ENCODE data around the gene MAML3. TPM values are rescaled to one million over a fixed set of nuclear protein-coding genes. Genes with fewer than 3 reads are reported as not detected.

Gene MAML3
- total and polyA plus RNA-seq, 2 experiments from 2014 or later, result 1.7 to 6.5 TPM

DNA sequence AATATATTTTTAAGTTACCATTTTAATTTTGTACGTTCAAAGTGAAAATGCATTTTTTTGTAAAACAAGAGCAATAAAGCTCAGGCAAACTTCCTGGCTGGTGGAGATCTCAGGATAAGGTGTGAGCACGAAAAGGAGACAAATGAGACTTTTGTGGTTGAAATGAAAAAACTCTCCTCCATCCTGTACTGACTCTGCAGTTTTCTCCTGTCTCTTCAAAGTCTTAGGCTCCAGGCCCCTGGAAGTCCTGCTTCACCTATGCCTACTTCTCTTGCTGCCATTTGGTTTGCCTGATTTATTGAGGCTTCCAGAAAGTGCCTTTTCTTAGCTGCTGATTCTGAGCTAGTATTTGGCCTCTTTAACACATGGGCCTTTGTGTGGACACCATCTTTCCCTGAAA lies 77.7 kb downstream of the MAML3 start:
- no peak overlapping the region for H3K27ac ChIP-seq (ENCODE audit: low read depth)
- peaks cover 28% of the 10 kb centered on the region for H3K4me1 Mint-ChIP-seq
- H3K9me3 Mint-ChIP-seq, result no peaks in the 10 kb centered on the region
- TF ChIP-seq, protein P1, sequence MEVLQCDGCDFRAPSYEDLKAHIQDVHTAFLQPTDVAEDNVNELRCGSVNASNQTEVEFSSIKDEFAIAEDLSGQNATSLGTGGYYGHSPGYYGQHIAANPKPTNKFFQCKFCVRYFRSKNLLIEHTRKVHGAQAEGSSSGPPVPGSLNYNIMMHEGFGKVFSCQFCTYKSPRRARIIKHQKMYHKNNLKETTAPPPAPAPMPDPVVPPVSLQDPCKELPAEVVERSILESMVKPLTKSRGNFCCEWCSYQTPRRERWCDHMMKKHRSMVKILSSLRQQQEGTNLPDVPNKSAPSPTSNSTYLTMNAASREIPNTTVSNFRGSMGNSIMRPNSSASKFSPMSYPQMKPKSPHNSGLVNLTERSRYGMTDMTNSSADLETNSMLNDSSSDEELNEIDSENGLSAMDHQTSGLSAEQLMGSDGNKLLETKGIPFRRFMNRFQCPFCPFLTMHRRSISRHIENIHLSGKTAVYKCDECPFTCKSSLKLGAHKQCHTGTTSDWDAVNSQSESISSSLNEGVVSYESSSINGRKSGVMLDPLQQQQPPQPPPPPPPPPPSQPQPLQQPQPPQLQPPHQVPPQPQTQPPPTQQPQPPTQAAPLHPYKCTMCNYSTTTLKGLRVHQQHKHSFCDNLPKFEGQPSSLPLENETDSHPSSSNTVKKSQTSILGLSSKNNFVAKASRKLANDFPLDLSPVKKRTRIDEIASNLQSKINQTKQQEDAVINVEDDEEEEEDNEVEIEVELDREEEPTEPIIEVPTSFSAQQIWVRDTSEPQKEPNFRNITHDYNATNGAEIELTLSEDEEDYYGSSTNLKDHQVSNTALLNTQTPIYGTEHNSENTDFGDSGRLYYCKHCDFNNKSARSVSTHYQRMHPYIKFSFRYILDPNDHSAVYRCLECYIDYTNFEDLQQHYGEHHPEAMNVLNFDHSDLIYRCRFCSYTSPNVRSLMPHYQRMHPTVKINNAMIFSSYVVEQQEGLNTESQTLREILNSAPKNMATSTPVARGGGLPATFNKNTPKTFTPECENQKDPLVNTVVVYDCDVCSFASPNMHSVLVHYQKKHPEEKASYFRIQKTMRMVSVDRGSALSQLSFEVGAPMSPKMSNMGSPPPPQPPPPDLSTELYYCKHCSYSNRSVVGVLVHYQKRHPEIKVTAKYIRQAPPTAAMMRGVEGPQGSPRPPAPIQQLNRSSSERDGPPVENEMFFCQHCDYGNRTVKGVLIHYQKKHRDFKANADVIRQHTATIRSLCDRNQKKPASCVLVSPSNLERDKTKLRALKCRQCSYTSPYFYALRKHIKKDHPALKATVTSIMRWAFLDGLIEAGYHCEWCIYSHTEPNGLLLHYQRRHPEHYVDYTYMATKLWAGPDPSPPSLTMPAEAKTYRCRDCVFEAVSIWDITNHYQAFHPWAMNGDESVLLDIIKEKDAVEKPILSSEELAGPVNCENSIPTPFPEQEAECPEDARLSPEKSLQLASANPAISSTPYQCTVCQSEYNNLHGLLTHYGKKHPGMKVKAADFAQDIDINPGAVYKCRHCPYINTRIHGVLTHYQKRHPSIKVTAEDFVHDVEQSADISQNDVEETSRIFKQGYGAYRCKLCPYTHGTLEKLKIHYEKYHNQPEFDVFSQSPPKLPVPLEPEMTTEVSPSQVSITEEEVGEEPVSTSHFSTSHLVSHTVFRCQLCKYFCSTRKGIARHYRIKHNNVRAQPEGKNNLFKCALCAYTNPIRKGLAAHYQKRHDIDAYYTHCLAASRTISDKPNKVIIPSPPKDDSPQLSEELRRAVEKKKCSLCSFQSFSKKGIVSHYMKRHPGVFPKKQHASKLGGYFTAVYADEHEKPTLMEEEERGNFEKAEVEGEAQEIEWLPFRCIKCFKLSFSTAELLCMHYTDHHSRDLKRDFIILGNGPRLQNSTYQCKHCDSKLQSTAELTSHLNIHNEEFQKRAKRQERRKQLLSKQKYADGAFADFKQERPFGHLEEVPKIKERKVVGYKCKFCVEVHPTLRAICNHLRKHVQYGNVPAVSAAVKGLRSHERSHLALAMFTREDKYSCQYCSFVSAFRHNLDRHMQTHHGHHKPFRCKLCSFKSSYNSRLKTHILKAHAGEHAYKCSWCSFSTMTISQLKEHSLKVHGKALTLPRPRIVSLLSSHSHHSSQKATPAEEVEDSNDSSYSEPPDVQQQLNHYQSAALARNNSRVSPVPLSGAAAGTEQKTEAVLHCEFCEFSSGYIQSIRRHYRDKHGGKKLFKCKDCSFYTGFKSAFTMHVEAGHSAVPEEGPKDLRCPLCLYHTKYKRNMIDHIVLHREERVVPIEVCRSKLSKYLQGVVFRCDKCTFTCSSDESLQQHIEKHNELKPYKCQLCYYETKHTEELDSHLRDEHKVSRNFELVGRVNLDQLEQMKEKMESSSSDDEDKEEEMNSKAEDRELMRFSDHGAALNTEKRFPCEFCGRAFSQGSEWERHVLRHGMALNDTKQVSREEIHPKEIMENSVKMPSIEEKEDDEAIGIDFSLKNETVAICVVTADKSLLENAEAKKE (CRISPR knock-in tag; IDR thresholded peaks at IDR 0.05), result no peak
- TF ChIP-seq ZNF331 (CRISPR knock-in tag; IDR thresholded peaks at IDR 0.05; ENCODE audit: low read depth) (no peak), EZH2phosphoT487 (IDR thresholded peaks at IDR 0.05; ENCODE audit: unreplicated experiment) (no peak), POLR2AphosphoS5 (IDR thresholded peaks at IDR 0.05; ENCODE audit: low read depth) (no peak), CTCF (conservative IDR thresholded peaks at IDR 0.05; ENCODE audit: low read depth in 2 of 2) (no peak), CREB1 (CRISPR knock-in tag; IDR thresholded peaks at IDR 0.05; ENCODE audit: low read depth) (no peak), STAT1 (IDR thresholded peaks at IDR 0.05; ENCODE audit: unreplicated experiment) (no peak), JUNB (IDR thresholded peaks at IDR 0.05; ENCODE audit: unreplicated experiment) (no peak), ETS1 (IDR thresholded peaks at IDR 0.05) (no peak), NANOG (IDR thresholded peaks at IDR 0.05; ENCODE audit: borderline replicate concordance) (no peak), ZNF114 (CRISPR knock-in tag; IDR thresholded peaks at IDR 0.05) (no peak), EZH2 (IDR thresholded peaks at IDR 0.05; ENCODE audit: low read depth, unreplicated experiment) (no peak)
- TF ChIP-seq, protein P2, sequence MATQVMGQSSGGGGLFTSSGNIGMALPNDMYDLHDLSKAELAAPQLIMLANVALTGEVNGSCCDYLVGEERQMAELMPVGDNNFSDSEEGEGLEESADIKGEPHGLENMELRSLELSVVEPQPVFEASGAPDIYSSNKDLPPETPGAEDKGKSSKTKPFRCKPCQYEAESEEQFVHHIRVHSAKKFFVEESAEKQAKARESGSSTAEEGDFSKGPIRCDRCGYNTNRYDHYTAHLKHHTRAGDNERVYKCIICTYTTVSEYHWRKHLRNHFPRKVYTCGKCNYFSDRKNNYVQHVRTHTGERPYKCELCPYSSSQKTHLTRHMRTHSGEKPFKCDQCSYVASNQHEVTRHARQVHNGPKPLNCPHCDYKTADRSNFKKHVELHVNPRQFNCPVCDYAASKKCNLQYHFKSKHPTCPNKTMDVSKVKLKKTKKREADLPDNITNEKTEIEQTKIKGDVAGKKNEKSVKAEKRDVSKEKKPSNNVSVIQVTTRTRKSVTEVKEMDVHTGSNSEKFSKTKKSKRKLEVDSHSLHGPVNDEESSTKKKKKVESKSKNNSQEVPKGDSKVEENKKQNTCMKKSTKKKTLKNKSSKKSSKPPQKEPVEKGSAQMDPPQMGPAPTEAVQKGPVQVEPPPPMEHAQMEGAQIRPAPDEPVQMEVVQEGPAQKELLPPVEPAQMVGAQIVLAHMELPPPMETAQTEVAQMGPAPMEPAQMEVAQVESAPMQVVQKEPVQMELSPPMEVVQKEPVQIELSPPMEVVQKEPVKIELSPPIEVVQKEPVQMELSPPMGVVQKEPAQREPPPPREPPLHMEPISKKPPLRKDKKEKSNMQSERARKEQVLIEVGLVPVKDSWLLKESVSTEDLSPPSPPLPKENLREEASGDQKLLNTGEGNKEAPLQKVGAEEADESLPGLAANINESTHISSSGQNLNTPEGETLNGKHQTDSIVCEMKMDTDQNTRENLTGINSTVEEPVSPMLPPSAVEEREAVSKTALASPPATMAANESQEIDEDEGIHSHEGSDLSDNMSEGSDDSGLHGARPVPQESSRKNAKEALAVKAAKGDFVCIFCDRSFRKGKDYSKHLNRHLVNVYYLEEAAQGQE (IDR thresholded peaks at IDR 0.05; ENCODE audit: unreplicated experiment), result no peak
- H3K79me2 ChIP-seq (replicated peaks; ENCODE audit: insufficient read depth), result no peaks in the 10 kb centered on the region
- ATAC-seq (no peak), DNase-seq (ENCODE audit: low spot score) (no peak)
- H3K27ac Mint-ChIP-seq, result no peak overlapping the region
- H3K27me3 ChIP-seq (ENCODE audit: insufficient read depth), result no peaks in the 10 kb centered on the region
- peaks cover 2% of the 10 kb centered on the region for H3K27me3 Mint-ChIP-seq (ENCODE audit: insufficient read depth, low read depth, poor library complexity)
- H2AFZ ChIP-seq, result peak overlapping the region; percentile 44; the same call in 1 of the 2 replicates
- H3K4me3 Mint-ChIP-seq, result no peak overlapping the region
- peaks cover 28% of the 10 kb centered on the region for H3K4me1 ChIP-seq (ENCODE audit: insufficient read depth)
- no peak overlapping the region for H3K4me3 ChIP-seq
- no peaks in the 10 kb centered on the region for H3K9me2 ChIP-seq (ENCODE audit: insufficient read depth)
- H4K20me1 ChIP-seq (replicated peaks; ENCODE audit: insufficient read depth), result no peaks in the 10 kb centered on the region
- no peak overlapping the region for H3K4me2 ChIP-seq
- peaks cover 4% of the 10 kb centered on the region; the same call in 1 of the 3 replicates for H3K36me3 Mint-ChIP-seq (ENCODE audit: low read depth)
- H3K36me3 ChIP-seq (ENCODE audit: insufficient read depth), result no peaks in the 10 kb centered on the region
- H3F3A ChIP-seq (replicated peaks; ENCODE audit: low read depth), result no peaks in the 10 kb centered on the region
